PC-3 (cell line): ENCODE data around the gene KCNQ1.

Experiments
- CTCF ChIP-seq: fragments of 300-600 bp; sonication (generic); conservative IDR thresholded peaks from 2 replicates; pipeline ENCODE4 v1.5.1; 2017; ENCODE audit warnings: antibody characterized with exemption, low read depth, mild to moderate bottlenecking, low read length
- EZH2 ChIP-seq: fragments of 300-600 bp; sonication (generic); IDR thresholded peaks from one replicate; pipeline ENCODE4 v1.6.1; 2017; ENCODE audit warnings: antibody characterized with exemption, mild to moderate bottlenecking, low read length; ENCODE audit not compliant: unreplicated experiment
- EZH2phosphoT487 ChIP-seq: fragments of 300-600 bp; sonication (generic); IDR thresholded peaks from 2 replicates; pipeline ENCODE4 v1.6.1; 2018; ENCODE audit warnings: mild to moderate bottlenecking, antibody characterized with exemption, low read length, borderline replicate concordance

- TF ChIP-seq EZH2 (no peak), CTCF (no peak), EZH2phosphoT487 (no peak)
Observed at GRCh38 chr11:2594267-2594666, 149.5 kb downstream of the KCNQ1 start.
